Cardiac fibroblast (primary cell): ENCODE results near the gene ZNF813.

ENCODE experiments used
- DNase-seq, 2 donors: peaks; one replicate each; pipeline versions ENCODE4 v3.0.0 to v3.0.0-alpha.2; 2010; ENCODE audit warnings: low read depth in 2 of 2
- H3K4me3 ChIP-seq, 2 donors: replicated peaks in 1 of 2; 1 replicate in 1 of 2; 2 replicates in 1 of 2; pipeline ENCODE4 v1.5.1; 2011; ENCODE audit warnings: low read depth in 2 of 2, low read length in 2 of 2, mild to moderate bottlenecking in 2 of 2, moderate library complexity in 1 of 2
- TF ChIP-seq, protein P1 (sequence below): IDR thresholded peaks from one replicate; pipeline ENCODE4 v1.5.1; 2011; ENCODE audit warnings: low read depth, mild to moderate bottlenecking, low read length, inconsistent platforms

The ZNF813 gene

DNA sequence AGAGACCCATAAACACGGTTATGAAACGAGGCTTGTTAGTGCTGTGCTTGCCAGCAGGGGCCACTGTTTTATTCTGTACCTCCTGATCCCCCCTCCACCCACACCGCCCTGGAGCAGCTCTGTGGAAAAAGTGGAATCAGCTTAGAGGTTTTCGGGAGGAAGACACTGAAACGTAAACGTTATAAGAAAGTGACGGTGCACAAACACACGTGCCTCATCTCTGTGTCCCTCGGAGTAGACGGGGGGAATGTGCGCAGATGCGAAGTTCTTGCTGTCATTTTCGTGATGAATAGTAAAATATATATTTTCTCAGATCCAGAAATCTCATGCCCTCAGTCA is 36.8 kb downstream of the ZNF813 start:
- TF ChIP-seq, protein P1, sequence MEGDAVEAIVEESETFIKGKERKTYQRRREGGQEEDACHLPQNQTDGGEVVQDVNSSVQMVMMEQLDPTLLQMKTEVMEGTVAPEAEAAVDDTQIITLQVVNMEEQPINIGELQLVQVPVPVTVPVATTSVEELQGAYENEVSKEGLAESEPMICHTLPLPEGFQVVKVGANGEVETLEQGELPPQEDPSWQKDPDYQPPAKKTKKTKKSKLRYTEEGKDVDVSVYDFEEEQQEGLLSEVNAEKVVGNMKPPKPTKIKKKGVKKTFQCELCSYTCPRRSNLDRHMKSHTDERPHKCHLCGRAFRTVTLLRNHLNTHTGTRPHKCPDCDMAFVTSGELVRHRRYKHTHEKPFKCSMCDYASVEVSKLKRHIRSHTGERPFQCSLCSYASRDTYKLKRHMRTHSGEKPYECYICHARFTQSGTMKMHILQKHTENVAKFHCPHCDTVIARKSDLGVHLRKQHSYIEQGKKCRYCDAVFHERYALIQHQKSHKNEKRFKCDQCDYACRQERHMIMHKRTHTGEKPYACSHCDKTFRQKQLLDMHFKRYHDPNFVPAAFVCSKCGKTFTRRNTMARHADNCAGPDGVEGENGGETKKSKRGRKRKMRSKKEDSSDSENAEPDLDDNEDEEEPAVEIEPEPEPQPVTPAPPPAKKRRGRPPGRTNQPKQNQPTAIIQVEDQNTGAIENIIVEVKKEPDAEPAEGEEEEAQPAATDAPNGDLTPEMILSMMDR = peak; percentile 33
- peak; percentile 10 to 37 for DNase-seq
- H3K4me3 ChIP-seq = peak overlapping the region in 1 of 2 donors; percentile 35

DNA sequence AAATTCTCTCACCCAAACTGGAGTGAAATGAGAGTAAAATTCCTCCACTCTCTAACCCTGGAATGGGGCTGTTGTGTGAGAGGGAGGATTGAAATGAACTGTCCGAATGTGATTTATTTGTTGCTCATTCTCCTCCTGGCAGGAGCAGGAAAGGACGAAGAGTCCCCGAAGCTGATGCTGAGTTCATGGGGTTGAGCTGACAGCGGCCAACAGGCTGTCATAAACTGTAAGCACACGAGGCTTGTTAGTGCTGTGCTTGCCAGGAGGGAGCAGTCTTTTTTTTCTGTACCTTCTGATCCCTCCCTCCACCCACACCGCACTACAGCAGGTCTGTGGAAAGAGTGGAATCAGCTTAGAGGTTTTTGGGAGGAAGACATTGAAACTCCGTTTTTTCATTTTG is 37.4 kb downstream of the ZNF813 start:
- H3K4me3 ChIP-seq = peak overlapping the region in 1 of 2 donors; percentile 35
- DNase-seq = peak; percentile 5 to 11
- TF ChIP-seq, protein P1 = no peak

DNA sequence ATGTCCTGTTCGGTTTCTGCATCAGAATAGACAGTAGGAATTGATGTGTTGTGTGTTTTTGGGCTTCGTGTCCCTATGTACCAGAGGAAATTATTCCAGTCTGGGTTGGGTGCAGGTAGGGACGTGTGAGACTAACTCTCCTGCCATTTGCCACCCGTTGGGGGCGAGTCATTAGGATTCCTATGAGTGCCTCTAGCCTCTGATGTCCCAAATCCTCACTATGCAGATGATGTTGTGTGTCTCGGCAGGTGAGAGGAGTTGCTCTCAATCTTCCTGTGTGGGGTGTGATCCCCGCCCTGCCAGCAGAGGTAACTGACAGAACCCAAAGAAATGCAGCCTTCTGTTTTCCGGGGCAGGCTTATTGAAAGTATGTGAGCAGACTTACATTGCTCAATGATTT is 39.2 kb downstream of the ZNF813 start:
- no peak for DNase-seq
- no peak overlapping the region for H3K4me3 ChIP-seq
- TF ChIP-seq, protein P1 = no peak

DNA sequence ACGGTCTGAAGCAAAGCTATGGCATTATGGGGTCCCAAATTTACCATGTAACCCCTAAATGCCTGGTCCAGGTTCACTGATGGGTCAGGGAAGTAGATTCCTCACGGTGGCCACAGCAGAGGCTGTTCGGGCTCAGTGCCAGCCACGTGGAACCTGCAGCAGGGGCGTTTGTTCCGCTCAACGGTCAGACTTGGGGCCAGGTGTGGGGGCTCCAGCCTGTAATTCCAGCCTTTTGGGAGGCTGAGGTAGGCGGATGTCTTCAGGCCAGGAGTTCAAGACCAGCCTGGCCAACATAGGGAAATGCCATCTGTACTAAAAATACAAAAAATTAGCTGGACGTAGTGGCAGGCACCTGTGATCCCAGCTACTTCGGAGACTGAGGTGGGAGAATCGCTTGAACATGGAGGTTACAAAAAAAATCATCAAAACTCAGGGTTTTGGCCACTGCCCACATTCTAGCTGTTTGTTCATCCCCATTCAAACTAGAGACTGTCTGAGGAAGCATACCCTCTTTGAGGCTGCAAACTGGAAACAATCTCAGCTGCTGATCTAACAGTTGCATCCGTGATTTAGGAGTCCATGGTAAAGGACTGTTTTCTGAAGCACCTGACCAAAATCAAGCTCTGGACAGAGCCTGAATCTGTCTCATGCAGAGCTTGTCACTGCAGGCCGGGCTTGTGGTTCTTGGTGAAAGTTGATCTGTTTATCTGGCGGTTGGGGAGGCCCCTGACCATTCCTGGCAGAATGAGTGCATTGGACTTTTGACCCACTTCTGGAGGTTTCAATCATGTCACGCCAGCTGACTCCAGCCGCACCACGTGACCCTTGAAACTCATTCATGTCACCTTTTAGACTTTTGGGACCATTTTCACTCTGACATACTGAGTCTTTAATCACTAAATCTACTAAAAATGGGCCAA is 40.2 kb downstream of the ZNF813 start:
- no peak overlapping the region for H3K4me3 ChIP-seq
- DNase-seq = no peak
- TF ChIP-seq, protein P1 = no peak

DNA sequence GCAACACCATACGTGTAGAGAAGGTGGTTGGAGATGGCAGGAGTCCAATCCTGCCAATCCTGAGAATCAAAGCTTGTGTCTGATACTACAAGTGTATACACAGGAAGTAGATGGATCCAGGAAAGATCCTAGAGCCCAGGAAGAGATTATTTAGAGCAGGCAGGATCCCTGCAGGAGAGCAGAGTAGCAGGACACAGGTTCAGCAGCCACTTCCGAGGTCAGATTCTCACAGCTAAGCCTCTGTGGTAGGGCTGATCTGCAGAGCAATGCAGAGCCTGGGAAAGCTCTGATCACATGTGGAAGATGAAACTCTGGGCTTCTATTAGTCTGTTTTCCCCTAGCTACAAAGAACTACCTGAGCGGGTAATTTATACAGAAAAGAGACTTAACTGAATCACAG is 41.9 kb downstream of the ZNF813 start:
- DNase-seq = no peak
- H3K4me3 ChIP-seq = no peak overlapping the region
- TF ChIP-seq, protein P1 = no peak

DNA sequence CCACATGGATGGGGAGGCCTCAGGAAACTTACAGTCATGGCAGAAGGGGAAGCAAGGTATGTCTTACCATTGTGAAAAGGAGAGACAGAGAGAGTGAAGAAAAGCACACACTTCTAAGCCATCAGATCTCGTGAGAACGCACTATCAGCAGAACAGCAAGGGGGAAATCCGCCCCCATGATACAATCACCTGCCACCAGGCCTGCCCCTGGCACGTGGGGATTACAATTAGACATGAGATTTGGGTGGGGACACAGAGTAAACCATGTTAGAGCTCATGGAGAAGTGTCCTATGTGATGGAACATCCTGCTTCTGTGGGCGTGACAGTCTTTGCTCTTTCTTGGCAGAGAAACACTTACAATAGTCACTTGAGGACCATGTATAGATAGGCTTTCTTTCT is 42.3 kb downstream of the ZNF813 start:
- no peak for DNase-seq
- no peak overlapping the region for H3K4me3 ChIP-seq
- TF ChIP-seq, protein P1 = no peak

DNA sequence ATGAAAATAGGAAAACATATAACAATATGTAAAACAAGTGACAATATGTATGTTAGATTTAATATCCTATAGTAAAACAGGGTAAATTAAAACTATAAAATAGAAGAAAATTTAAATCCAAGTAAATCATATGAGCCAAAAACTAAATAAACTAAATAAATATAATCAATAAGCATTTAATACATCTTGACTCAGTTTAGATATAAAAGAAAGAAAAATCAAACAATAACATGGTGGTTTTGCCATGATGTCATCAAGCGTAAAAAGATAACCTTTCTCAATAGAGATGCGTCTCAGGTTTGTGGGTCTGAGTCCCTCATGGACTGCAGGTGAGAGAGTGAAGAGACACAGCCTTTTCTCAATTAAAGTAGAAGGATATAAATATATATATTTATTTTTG is 43.8 kb downstream of the ZNF813 start:
- no peak for DNase-seq
- TF ChIP-seq, protein P1 = no peak
- H3K4me3 ChIP-seq = no peak overlapping the region
